NB4 (cell line): ENCODE results near the gene FTCD.
"Not testable (repeated sequence)": the region's sequence is repeated elsewhere in the genome, so short reads cannot be mapped to it uniquely, and the experiment has no call there.

Experiments
- DNase-seq: peaks from one replicate; pipeline ENCODE4 v3.0.0; 2010; ENCODE audit warnings: low read depth
- H3K4me3 ChIP-seq: one replicate; pipeline ENCODE4 v1.5.1; 2011; ENCODE audit warnings: mild to moderate bottlenecking, low read depth, low read length, moderate library complexity
- MYC ChIP-seq: IDR thresholded peaks from 2 replicates; pipeline ENCODE4 v1.6.1; 2011; ENCODE audit warnings: low read depth, low read length
- POLR2A ChIP-seq: IDR thresholded peaks from 2 replicates; pipeline ENCODE4 v1.6.1; 2011; ENCODE audit warnings: mild to moderate bottlenecking; ENCODE audit not compliant: insufficient read length; ENCODE audit errors: extremely low read depth
- TF ChIP-seq, protein P1 (sequence below): IDR thresholded peaks from 2 replicates; pipeline ENCODE4 v1.6.1; 2011; ENCODE audit warnings: low read depth, low read length
- TF ChIP-seq, protein P2 (sequence below): IDR thresholded peaks from one replicate; pipeline ENCODE4 v1.5.1; 2012; ENCODE audit warnings: low read depth, low read length

Gene FTCD

DNA sequence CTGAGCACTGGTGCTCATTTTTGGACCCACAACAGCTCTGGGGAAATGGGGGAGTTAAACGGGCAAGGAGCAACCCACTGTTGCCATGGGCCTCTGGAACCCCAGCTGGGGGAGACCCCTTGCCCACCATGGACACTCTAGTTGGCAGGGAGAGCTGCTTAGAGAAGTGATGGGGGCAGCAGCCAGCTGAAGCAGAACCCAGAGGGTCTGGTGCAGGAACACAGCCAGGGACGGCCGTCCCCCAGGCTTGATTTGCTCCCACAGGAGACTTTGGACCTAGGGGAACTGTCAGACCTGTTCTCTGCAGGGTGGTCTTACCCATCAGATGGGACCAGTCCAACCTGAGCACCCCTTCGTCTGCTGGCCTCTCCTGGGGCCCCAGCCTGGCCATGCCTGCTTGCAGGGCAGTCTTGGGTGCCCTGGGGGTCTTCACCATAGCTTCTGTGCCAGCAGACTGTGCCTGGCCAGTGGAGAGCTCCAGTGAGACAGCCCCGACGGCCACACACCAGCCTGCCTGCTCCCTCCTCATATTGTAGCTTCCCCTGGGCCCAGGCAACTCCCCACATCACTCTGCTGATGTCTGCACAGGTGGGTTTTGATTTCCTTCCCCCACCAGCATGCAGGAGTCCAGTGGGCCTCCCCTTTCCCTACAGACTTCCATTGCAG is 17.6 kb upstream of the FTCD start:
- DNase-seq = no peak
- no peak overlapping the region for H3K4me3 ChIP-seq
- TF ChIP-seq POLR2A = no peak
- TF ChIP-seq, protein P1, sequence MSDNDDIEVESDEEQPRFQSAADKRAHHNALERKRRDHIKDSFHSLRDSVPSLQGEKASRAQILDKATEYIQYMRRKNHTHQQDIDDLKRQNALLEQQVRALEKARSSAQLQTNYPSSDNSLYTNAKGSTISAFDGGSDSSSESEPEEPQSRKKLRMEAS = no peak
- TF ChIP-seq, protein P2, sequence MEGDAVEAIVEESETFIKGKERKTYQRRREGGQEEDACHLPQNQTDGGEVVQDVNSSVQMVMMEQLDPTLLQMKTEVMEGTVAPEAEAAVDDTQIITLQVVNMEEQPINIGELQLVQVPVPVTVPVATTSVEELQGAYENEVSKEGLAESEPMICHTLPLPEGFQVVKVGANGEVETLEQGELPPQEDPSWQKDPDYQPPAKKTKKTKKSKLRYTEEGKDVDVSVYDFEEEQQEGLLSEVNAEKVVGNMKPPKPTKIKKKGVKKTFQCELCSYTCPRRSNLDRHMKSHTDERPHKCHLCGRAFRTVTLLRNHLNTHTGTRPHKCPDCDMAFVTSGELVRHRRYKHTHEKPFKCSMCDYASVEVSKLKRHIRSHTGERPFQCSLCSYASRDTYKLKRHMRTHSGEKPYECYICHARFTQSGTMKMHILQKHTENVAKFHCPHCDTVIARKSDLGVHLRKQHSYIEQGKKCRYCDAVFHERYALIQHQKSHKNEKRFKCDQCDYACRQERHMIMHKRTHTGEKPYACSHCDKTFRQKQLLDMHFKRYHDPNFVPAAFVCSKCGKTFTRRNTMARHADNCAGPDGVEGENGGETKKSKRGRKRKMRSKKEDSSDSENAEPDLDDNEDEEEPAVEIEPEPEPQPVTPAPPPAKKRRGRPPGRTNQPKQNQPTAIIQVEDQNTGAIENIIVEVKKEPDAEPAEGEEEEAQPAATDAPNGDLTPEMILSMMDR = no peak
- no peak for TF ChIP-seq MYC

GRCh38 chr21:46171996-46172862 is 16.9 kb upstream of the FTCD start:
- no peak for TF ChIP-seq MYC
- no peak for TF ChIP-seq POLR2A
- TF ChIP-seq, protein P2 = no peak
- TF ChIP-seq, protein P1 = no peak
- no peak overlapping the region for H3K4me3 ChIP-seq
- no peak for DNase-seq

DNA sequence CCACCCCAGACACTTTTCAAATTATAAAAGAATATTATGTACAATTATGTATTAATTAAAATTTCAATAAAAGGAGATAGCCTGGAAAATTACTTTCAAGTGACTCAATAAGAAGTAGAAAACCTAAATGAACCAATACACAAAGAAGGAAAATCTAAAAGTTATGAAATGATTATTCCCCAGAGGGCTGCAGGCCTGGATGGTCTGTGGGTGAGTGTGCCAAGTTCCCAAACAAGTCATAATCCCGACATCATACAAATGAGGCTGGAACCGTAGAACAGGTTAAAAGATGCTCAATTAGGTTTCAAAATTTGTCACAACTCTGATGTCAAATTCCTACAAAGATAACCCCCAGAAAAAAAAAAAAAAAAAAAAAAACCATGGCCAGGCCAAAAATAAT is 16.2 kb upstream of the FTCD start:
- TF ChIP-seq MYC = no peak
- TF ChIP-seq POLR2A = no peak
- TF ChIP-seq, protein P1 = no peak
- TF ChIP-seq, protein P2 = no peak
- no peak overlapping the region for H3K4me3 ChIP-seq

GRCh38 chr21:46170436-46171193 is 15.2 kb upstream of the FTCD start:
- DNase-seq, H3K4me3 ChIP-seq: not testable (repeated sequence)

More for the DNA sequence above, 16.2 kb upstream of the FTCD start:
- no peak for DNase-seq

DNA sequence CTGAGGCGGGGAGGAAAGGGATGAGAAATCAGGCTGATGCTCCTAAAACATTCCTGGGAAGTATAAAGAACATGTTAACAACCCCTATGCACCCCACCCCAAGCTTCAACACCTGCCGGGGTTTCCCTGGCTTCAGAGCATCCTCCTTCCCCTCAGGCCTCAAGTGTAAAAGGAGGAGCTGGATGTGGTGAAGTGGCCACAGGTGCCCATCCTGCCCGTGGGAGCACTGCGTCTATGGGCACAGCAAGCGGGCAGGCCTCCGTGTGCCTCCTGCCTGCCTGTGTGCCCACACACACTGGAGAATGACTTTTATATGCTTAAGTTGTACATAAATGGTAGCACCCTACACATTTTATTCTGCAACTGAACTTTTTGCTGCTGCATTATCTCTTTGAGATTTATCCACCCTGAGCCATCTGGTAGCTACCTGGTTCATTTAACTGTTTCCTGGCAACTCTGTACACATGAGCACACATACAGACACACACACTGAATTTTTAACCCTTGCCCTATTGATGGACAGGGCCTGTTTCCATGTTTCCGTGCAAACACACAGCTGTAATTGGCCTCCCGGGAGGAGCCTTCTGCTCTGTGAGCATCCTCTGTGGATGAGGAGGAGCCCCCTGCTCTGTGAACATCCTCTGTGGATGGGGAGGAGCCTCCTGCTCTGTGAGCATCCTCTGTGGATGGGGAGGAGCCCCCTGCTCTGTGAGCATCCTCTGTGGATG is 13.4 kb upstream of the FTCD start:
- no peak overlapping the region for H3K4me3 ChIP-seq
- DNase-seq = no peak
- TF ChIP-seq POLR2A (no peak), MYC (no peak)
- TF ChIP-seq, protein P1 = no peak
- TF ChIP-seq, protein P2 = no peak
